Sigmoid colon (tissue), 7 donors: ENCODE measurements around the gene C16orf96. TPM values are rescaled to one million over a fixed set of nuclear protein-coding genes. Genes with fewer than 3 reads are reported as not detected.

ENCODE experiments used
- DNase-seq: peaks from one replicate; pipeline ENCODE4 v3.0.0-alpha.2; 2019
- H3K27ac ChIP-seq, 4 donors: fragments of 200-600 bp; sonication (generic); one replicate each; pipeline ENCODE4 v1.5.1; 2016 to 2019; ENCODE audit warnings: mild to moderate bottlenecking in 1 of 4
- H3K27me3 ChIP-seq, 3 donors: fragments of 200-600 bp; sonication (generic); one replicate each; pipeline ENCODE4 v1.5.1; 2019; ENCODE audit warnings: mild to moderate bottlenecking in 1 of 3
- H3K36me3 ChIP-seq, 4 donors: fragments of 200-600 bp; sonication (generic); one replicate each; pipeline ENCODE4 v1.5.1; 2016 to 2019
- H3K4me1 ChIP-seq, 4 donors: fragments of 200-600 bp; sonication (generic); one replicate each; pipeline ENCODE4 v1.5.1; 2017 to 2019
- H3K4me3 ChIP-seq, 4 donors: fragments of 200-600 bp; sonication (generic); one replicate each; pipeline ENCODE4 v1.5.1; 2017 to 2019; ENCODE audit warnings: mild to moderate bottlenecking in 2 of 4, moderate library complexity in 1 of 4
- H3K9me3 ChIP-seq, 4 donors: fragments of 200-600 bp in 3 of 4; sonication (generic) in 3 of 4; one replicate each; pipeline versions ENCODE4 v1.5.1 to v1.6.1; 2013 to 2019
- EP300 ChIP-seq, 4 donors: sonication (generic); formaldehyde crosslinking; IDR thresholded peaks; one replicate each; pipeline ENCODE4 v1.6.1; 2017; ENCODE audit warnings: antibody characterized with exemption in 4 of 4
- POLR2A ChIP-seq, 2 donors: fragments of 450-650 bp; IDR thresholded peaks; one replicate each; pipeline ENCODE4 v1.6.1; 2016; ENCODE audit warnings: antibody characterized with exemption in 2 of 2, mild to moderate bottlenecking in 2 of 2, moderate library complexity in 2 of 2
- POLR2AphosphoS5 ChIP-seq, 4 donors: sonication (generic); formaldehyde crosslinking; IDR thresholded peaks; one replicate each; pipeline ENCODE4 v1.6.1; 2017; ENCODE audit warnings: antibody characterized with exemption in 4 of 4
- WGBS, 2 donors: extraction: QIAGEN DNeasy Blood & Tissue Kit; methylation state at CpG; one replicate each; pipeline ENCODE4 v1.1.7; 2013; 5-methylcytosine and 5-hydroxymethylcytosine counted together
- intact Hi-C: fragments of 100-400 bp; cut with DNase I; formaldehyde crosslinking; loops from one replicate; pipeline ENCODE4 v1.15.1; 2023
- polyA plus RNA-seq, 3 donors: library from polyadenylated mRNA; stranded (reverse); fragments of 200-250 nt; gene quantifications; one replicate each; pipeline ENCODE4 v1.2.3, GENCODE V29; 2013
- total RNA-seq, 4 donors: library from RNA; depleted of rRNA; stranded (reverse); fragments of >200 nt; gene quantifications; one replicate each; pipeline ENCODE4 v1.1.0, GENCODE V29; 2016
- TF ChIP-seq, protein P1 (sequence below), 4 experiments: fragments of 450-650 bp in 3 of 4; fragments of 200-600 bp in 1 of 4; IDR thresholded peaks; one replicate each; pipeline ENCODE4 v1.5.1; 2016 to 2019; ENCODE audit warnings: antibody characterized with exemption in 4 of 4, mild to moderate bottlenecking in 3 of 4, moderate library complexity in 2 of 4
- donor health status: healthy with polysubstance abuse.
- donor health status: Bipolar disorder and iron deficiency.
- donor health status: healthy.

Gene C16orf96
- total and polyA plus RNA-seq, 7 donors: under 0.01 to 0.16 (median 0.09) TPM; not detected in 4

DNA sequence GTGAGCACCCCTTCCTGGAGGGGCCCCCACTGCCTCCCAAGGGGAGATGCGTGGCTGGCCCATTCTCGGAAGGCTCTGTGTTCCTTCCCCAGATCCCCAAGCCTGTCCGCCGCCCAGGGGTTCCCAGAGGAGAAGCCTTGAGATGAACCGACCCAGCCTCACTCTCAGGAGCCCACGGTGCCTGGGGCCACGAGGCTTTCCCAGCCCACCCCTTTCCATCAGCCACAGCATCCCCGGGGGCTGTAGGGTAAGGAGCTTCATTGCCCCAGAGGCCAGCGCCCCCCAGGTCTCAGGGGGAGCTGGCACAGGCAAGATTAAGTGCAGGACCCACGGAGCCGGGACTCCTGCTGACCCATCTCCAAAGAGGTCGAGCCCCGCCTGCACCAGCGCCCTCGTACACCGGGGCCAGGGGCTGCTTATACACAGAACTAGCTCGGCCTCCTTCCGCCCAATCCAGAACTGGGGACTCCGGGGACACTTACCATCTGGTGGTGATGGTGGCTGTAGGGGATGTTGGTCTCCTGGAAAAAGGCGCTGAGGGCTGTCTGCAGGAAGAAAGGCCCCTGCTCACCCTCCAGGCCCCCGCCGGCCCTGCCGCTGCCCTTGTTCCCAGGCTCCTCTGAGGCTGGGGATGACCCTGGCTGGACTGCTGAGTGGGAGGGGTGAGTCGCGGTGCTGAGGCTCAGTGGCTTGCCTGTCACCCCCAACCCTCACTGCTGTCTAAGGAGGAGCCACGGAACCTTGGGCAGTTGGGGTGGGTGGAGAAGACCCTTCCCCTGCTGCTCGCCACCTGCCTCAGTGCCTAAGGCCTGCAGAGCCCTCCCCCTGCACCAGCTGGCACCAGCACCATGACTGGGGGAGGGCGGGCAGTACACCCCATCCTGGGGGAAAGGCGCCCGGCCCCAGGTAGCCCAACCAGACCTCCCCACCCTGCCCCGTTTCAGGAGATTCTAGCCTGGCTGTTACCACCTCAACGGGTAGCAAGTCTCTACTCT is 54.2 kb downstream of the C16orf96 start:
- WGBS, 2 donors: 87 to 90% methylated on average over 32 of the region's 32 CpGs
- intact Hi-C loops: no loop called here
- H3K27ac ChIP-seq: peak overlapping the region in 3 of 4 donors; percentile 93 to 99 (median 96)
- peaks cover 4 to 28% (median 15%) of the 10 kb centered on the region in 4 donors for H3K36me3 ChIP-seq
- TF ChIP-seq EP300 (IDR thresholded peaks at IDR 0.05) (no peak), POLR2AphosphoS5 (IDR thresholded peaks at IDR 0.05) (no peak), POLR2A (IDR thresholded peaks at IDR 0.05) (no peak)
- TF ChIP-seq, protein P1, sequence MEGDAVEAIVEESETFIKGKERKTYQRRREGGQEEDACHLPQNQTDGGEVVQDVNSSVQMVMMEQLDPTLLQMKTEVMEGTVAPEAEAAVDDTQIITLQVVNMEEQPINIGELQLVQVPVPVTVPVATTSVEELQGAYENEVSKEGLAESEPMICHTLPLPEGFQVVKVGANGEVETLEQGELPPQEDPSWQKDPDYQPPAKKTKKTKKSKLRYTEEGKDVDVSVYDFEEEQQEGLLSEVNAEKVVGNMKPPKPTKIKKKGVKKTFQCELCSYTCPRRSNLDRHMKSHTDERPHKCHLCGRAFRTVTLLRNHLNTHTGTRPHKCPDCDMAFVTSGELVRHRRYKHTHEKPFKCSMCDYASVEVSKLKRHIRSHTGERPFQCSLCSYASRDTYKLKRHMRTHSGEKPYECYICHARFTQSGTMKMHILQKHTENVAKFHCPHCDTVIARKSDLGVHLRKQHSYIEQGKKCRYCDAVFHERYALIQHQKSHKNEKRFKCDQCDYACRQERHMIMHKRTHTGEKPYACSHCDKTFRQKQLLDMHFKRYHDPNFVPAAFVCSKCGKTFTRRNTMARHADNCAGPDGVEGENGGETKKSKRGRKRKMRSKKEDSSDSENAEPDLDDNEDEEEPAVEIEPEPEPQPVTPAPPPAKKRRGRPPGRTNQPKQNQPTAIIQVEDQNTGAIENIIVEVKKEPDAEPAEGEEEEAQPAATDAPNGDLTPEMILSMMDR (IDR thresholded peaks at IDR 0.05): no peak
- H3K9me3 ChIP-seq: no peaks in the 10 kb centered on the region
- DNase-seq: no peak
- H3K4me1 ChIP-seq: peaks cover 0 to 52% (median 44%) of the 10 kb centered on the region in 4 donors
- H3K4me3 ChIP-seq: peak overlapping the region in 1 of 4 donors; percentile 5
- no peaks in the 10 kb centered on the region for H3K27me3 ChIP-seq

DNA sequence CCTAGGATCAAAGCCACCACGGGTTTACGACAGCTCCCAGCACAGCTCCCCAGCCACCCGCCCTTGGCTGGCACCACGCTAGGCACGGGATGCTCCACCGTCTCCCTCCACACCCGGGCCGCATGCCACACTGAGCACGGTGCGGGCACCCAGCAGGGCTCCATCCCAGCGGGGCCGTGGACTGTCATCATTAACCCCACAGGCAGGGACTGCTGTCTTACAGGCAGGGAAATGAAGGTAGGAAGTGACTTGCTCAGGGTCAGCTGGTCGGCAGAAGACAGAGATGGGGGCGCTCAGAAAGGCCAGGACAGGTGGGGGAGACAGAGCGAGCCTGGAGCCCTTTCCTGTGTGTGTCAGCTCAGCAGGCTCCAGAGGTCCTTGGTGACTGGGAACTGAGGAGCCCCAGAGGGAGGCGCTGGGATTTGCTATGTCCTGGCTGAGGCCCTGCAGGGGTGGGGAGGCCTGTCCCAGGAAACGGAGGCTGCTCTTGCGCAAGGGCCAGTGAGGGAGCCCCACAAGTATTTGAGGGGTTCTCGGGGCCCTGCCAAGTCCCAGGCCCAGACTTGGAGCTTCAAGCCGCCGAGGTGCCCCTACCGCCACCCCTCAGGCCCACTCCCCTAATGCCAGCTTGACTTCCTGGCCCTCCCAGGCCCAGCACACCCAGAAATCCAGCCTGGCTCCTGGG is 55.3 kb downstream of the C16orf96 start:
- peak; percentile 83 for DNase-seq
- H3K27me3 ChIP-seq: no peaks in the 10 kb centered on the region
- 77 to 87% methylated on average over 22 of the region's 22 CpGs for WGBS, 2 donors
- H3K9me3 ChIP-seq: no peaks in the 10 kb centered on the region
- H3K36me3 ChIP-seq: peaks cover 4 to 28% (median 15%) of the 10 kb centered on the region in 4 donors
- H3K27ac ChIP-seq: peak overlapping the region; percentile 46 to 99 (median 94)
- intact Hi-C loops: no loop called here
- H3K4me3 ChIP-seq: peak overlapping the region in 1 of 4 donors; percentile 5
- peaks cover 0 to 59% (median 52%) of the 10 kb centered on the region in 4 donors for H3K4me1 ChIP-seq
- TF ChIP-seq POLR2AphosphoS5 (IDR thresholded peaks at IDR 0.05) (no peak), EP300 (IDR thresholded peaks at IDR 0.05) (no peak), POLR2A (IDR thresholded peaks at IDR 0.05) (no peak)
- TF ChIP-seq, protein P1 (IDR thresholded peaks at IDR 0.05): no peak

DNA sequence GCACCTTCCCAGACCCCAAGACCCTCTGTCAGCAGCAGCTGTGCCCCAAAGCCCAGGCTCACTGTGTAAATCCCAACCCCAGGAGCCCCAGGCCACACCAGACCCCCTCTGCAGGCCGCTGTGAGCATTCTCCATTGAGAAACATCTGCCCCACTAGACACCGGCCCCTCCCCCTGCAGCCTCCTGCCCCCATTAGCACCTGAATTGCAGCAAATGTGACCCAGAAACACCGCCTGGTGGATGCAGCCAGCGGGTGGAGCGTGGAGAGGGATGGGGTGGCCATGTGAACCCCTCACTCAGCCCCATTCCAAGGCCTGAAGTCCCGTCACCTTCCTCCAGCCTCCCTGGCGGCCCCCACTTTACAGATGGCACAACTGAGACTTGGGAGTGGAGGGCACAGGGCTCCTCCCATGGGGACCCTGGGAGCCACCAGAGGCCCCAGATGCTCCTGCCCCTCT is 56.4 kb downstream of the C16orf96 start:
- TF ChIP-seq, protein P1 (IDR thresholded peaks at IDR 0.05): no peak
- no peak for TF ChIP-seq EP300 (IDR thresholded peaks at IDR 0.05)
- no peak for TF ChIP-seq POLR2A (IDR thresholded peaks at IDR 0.05)
- 93% methylated on average over 7 of the region's 7 CpGs for WGBS, 2 donors
- H3K9me3 ChIP-seq: no peaks in the 10 kb centered on the region
- H3K27me3 ChIP-seq: no peaks in the 10 kb centered on the region
- H3K4me3 ChIP-seq: peak overlapping the region in 3 of 4 donors; percentile 74 to 94 (median 94)
- peak overlapping the region; percentile 46 to 99 (median 94) for H3K27ac ChIP-seq
- intact Hi-C loops: no loop called here
- peaks cover 4 to 23% (median 15%) of the 10 kb centered on the region in 4 donors for H3K36me3 ChIP-seq
- peak; percentile 66 for DNase-seq
- peaks cover 0 to 69% (median 61%) of the 10 kb centered on the region in 4 donors for H3K4me1 ChIP-seq

DNA sequence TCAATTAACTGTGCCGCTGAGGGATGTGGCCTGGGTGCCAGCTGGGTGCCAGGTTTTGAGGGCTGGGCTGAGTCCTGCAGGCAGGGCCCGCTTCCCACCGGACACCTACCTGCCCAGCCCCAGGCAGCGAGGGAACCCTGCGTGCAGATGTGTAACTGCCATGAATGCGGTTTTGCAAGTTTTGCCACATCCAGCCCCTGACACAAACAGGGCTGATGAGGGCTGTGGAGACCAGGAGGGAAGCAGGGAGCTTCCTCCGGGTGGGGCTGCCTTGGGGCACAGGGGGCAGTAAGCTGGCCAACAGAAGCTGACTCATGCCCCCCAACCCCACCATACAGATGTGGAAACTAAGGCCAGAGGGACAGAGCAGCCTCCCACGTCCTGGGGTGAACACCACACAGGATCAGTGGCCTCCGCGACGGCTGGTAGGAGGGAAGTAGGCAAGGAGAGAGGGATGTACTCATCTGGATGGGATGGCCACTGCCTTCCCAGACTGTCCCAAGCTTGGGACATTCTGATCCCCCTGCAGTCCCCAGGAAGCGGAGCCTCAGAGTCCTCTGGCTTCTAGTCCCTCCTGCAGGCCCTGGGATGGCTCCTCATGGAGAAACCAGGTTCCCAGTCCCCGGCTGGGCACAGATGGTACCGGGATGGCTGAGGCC is 57.0 kb downstream of the C16orf96 start:
- Histone ChIP-seq H3K4me1 (peaks cover 0 to 75% (median 66%) of the 10 kb centered on the region in 4 donors), H3K9me3 (no peaks in the 10 kb centered on the region), H3K27me3 (no peaks in the 10 kb centered on the region), H3K36me3 (peaks cover 4 to 17% (median 14%) of the 10 kb centered on the region in 4 donors), H3K27ac (peak overlapping the region; percentile 93 to 99 (median 97)), H3K4me3 (peak overlapping the region; percentile 74 to 94 (median 94))
- no peak for TF ChIP-seq POLR2A (IDR thresholded peaks at IDR 0.05)
- TF ChIP-seq EP300 (IDR thresholded peaks at IDR 0.05): no peak
- TF ChIP-seq POLR2AphosphoS5 (IDR thresholded peaks at IDR 0.05): no peak
- TF ChIP-seq, protein P1 (IDR thresholded peaks at IDR 0.05): no peak
- no peak for DNase-seq
- intact Hi-C loops: no loop called here
- WGBS, 2 donors: 52 to 72% methylated on average over 14 of the region's 14 CpGs
